ENCODE measurements around the gene ACTN4.

DNA sequence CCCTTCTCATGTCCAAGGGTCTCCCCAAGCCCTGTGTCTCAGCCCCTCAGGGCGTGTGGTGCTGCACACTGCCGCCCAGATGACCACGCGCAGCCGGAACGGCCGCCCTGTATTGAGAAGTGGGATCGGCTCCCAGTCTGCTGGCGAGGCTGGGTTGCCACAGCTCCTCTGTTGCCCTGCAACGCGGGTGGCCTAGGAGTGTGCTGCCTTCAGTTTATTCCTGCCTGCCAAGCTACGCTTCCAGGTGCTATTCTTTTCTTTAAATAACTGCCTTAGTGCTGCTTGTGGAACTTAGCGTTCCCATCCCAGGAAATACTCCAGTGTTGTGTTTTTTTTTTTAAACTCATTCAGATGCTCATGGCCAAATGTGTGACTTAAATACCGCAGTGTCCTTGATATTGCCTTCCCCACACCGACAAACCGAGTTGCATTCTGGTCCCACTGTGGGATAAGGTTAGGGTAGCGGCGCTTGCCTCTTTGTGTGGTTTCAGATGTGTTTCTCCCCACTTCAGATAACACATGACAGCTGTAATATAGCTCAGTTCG lies 16.6 kb downstream of the ACTN4 start:
- TF ChIP-seq, protein P1, sequence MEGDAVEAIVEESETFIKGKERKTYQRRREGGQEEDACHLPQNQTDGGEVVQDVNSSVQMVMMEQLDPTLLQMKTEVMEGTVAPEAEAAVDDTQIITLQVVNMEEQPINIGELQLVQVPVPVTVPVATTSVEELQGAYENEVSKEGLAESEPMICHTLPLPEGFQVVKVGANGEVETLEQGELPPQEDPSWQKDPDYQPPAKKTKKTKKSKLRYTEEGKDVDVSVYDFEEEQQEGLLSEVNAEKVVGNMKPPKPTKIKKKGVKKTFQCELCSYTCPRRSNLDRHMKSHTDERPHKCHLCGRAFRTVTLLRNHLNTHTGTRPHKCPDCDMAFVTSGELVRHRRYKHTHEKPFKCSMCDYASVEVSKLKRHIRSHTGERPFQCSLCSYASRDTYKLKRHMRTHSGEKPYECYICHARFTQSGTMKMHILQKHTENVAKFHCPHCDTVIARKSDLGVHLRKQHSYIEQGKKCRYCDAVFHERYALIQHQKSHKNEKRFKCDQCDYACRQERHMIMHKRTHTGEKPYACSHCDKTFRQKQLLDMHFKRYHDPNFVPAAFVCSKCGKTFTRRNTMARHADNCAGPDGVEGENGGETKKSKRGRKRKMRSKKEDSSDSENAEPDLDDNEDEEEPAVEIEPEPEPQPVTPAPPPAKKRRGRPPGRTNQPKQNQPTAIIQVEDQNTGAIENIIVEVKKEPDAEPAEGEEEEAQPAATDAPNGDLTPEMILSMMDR (IDR thresholded peaks at IDR 0.05; ENCODE audit: extremely low read depth in 1 of 2, insufficient read depth in 1 of 2, low read depth in 1 of 2, low read length in 2 of 2), result no peak
- TF ChIP-seq JUN (IDR thresholded peaks at IDR 0.05; ENCODE audit: borderline replicate concordance, insufficient read depth, insufficient read length, low read depth) (no peak), MYC (IDR thresholded peaks at IDR 0.05; ENCODE audit: low read depth, low read length) (no peak), FOS (IDR thresholded peaks at IDR 0.05; ENCODE audit: borderline replicate concordance, insufficient read depth, low read length) (no peak), EZH2 (IDR thresholded peaks at IDR 0.05; ENCODE audit: borderline replicate concordance, low read depth, low read length, severe bottlenecking) (no peak)
